ENCODE data around the gene ECM2.

- TF ChIP-seq, protein P1, sequence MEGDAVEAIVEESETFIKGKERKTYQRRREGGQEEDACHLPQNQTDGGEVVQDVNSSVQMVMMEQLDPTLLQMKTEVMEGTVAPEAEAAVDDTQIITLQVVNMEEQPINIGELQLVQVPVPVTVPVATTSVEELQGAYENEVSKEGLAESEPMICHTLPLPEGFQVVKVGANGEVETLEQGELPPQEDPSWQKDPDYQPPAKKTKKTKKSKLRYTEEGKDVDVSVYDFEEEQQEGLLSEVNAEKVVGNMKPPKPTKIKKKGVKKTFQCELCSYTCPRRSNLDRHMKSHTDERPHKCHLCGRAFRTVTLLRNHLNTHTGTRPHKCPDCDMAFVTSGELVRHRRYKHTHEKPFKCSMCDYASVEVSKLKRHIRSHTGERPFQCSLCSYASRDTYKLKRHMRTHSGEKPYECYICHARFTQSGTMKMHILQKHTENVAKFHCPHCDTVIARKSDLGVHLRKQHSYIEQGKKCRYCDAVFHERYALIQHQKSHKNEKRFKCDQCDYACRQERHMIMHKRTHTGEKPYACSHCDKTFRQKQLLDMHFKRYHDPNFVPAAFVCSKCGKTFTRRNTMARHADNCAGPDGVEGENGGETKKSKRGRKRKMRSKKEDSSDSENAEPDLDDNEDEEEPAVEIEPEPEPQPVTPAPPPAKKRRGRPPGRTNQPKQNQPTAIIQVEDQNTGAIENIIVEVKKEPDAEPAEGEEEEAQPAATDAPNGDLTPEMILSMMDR (IDR thresholded peaks at IDR 0.05; ENCODE audit: poor library complexity), result no peak
- TF ChIP-seq EZH2phosphoT487 (IDR thresholded peaks at IDR 0.05; ENCODE audit: low read depth, severe bottlenecking, unreplicated experiment), result no peak
- TF ChIP-seq EZH2 (IDR thresholded peaks at IDR 0.05; ENCODE audit: borderline replicate concordance), result no peak
Measured at GRCh38 chr9:92504881-92505280, 30.9 kb downstream of the ECM2 start.
